ENCODE results near the gene YIPF4. TPM values are rescaled to one million over a fixed set of nuclear protein-coding genes. Genes with fewer than 3 reads are reported as not detected.

Gene YIPF4
- total and polyA plus RNA-seq, 2 of the 4 experiments (the other 2 are of a cell fraction): 3.6 to 6.8 TPM

- Histone ChIP-seq H3K36me3 (ENCODE audit: control insufficient read depth, insufficient read depth, low read length) (no peaks in the 10 kb centered on the region), H3K4me2 (ENCODE audit: low read depth, low read length) (no peak overlapping the region), H3K27ac (ENCODE audit: insufficient read depth, low read length) (no peak overlapping the region), H3K18ac (ENCODE audit: low read depth, low read length) (no peak overlapping the region), H4K8ac (ENCODE audit: low read depth in 2 of 2, low read length in 2 of 2) (no peak overlapping the region), H3K4me3 (ENCODE audit: insufficient read depth, low read depth, low read length) (no peak overlapping the region), H2BK5ac (ENCODE audit: low read depth, low read length, poor library complexity, severe bottlenecking) (no peak overlapping the region), H4K5ac (ENCODE audit: low read depth, low read length) (no peak overlapping the region), H3K23ac (ENCODE audit: low read depth, low read length) (no peak overlapping the region), H3K9me3 (ENCODE audit: control insufficient read depth, insufficient read depth, low read length) (no peaks in the 10 kb centered on the region), H3K4me1 (ENCODE audit: control insufficient read depth, insufficient read depth, low read length) (no peaks in the 10 kb centered on the region; the same call in 1 of the 2 replicates), H3K14ac (replicated peaks; ENCODE audit: low read depth, low read length) (no peak overlapping the region), H3K27me3 (ENCODE audit: control insufficient read depth, insufficient read depth, low read length) (no peaks in the 10 kb centered on the region; the same call in 1 of the 2 replicates), H2AK9ac (replicated peaks; ENCODE audit: low read depth, low read length, poor library complexity) (no peak overlapping the region), H2AFZ (replicated peaks; ENCODE audit: low read length, poor library complexity) (no peak overlapping the region), H4K91ac (ENCODE audit: insufficient read depth, low read depth, low read length) (no peak overlapping the region), H3K56ac (ENCODE audit: extremely low read depth, insufficient read depth, low read length) (no peak overlapping the region), H2BK20ac (ENCODE audit: low read depth, low read length) (no peak overlapping the region), H3K79me1 (ENCODE audit: low read depth in 1 of 2, low read length in 2 of 2) (no peaks in the 10 kb centered on the region), H2BK15ac (ENCODE audit: low read depth, low read length) (no peak overlapping the region), H2AK5ac (ENCODE audit: low read depth, low read length) (no peak overlapping the region), H4K20me1 (ENCODE audit: insufficient read depth, low read length) (no peaks in the 10 kb centered on the region), H3K9ac (ENCODE audit: low read depth, low read length) (no peak overlapping the region), H3K9me1 (ENCODE audit: insufficient read depth, low read length) (no peaks in the 10 kb centered on the region), H3K4ac (ENCODE audit: low read depth, low read length) (no peak overlapping the region), H2BK120ac (ENCODE audit: low read depth, low read length) (no peak overlapping the region)
- in situ Hi-C loops (cut with MboI; ENCODE audit: low sequenced_read_pairs) (no loop called here), dilution Hi-C loops (cut with HindIII; ENCODE audit: low sequenced_read_pairs, unreplicated experiment) (no loop called here), intact Hi-C loops (cut with micrococcal nuclease) (no loop called here)
- ChIA-PET CTCF (interaction anchor here (1.5 kb wide), 1 partner anchor 16 kb away, joined by 4 read pairs; no protein-coding TSS in a partner anchor), POLR2A (ENCODE audit: unreplicated experiment) (no interaction called here)
- ATAC-seq (ENCODE audit: low read depth) (no peak), DNase-seq (no peak)
- no peak for TF ChIP-seq FOS (IDR thresholded peaks at IDR 0.05; ENCODE audit: low read depth, low read length)
- no peak for TF ChIP-seq ELK1 (IDR thresholded peaks at IDR 0.05; ENCODE audit: borderline replicate concordance, low read depth, low read length)
- no peak for TF ChIP-seq RFX5 (IDR thresholded peaks at IDR 0.05; ENCODE audit: low read depth, low read length)
- no peak for TF ChIP-seq POLR2A (IDR thresholded peaks at IDR 0.05; ENCODE audit: low read depth, low read length)
- TF ChIP-seq RAD21 (IDR thresholded peaks at IDR 0.05; ENCODE audit: low read length): no peak
- TF ChIP-seq MAZ (IDR thresholded peaks at IDR 0.05; ENCODE audit: borderline replicate concordance, low read depth, low read length): no peak
- TF ChIP-seq NFE2L2 (IDR thresholded peaks at IDR 0.05; ENCODE audit: low read depth, low read length): no peak
- TF ChIP-seq, protein P1, sequence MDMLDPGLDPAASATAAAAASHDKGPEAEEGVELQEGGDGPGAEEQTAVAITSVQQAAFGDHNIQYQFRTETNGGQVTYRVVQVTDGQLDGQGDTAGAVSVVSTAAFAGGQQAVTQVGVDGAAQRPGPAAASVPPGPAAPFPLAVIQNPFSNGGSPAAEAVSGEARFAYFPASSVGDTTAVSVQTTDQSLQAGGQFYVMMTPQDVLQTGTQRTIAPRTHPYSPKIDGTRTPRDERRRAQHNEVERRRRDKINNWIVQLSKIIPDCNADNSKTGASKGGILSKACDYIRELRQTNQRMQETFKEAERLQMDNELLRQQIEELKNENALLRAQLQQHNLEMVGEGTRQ (IDR thresholded peaks at IDR 0.05; ENCODE audit: low read depth, low read length): no peak
- TF ChIP-seq SMC3 (IDR thresholded peaks at IDR 0.05; ENCODE audit: low read depth, low read length): no peak
- TF ChIP-seq CEBPB (IDR thresholded peaks at IDR 0.05; ENCODE audit: low read depth, low read length): no peak
- TF ChIP-seq CHD1 (IDR thresholded peaks at IDR 0.05; ENCODE audit: low read depth, low read length): no peak
- TF ChIP-seq BHLHE40 (IDR thresholded peaks at IDR 0.05; ENCODE audit: low read depth, low read length): no peak
- no CpG with 5 or more reads among the region's 2 CpGs for WGBS, 2 experiments (ENCODE audit: extremely low coverage in 2 of 2, insufficient read length in 1 of 2)
- BruUV-seq (replicated peaks): no TSS peak
Observed at GRCh38 chr2:32260376-32260775, 17.3 kb upstream of the YIPF4 start.

All from IMR-90 (cell line).